Measurements from ENCODE around the gene DUSP11. TPM values are rescaled to one million over a fixed set of nuclear protein-coding genes. Genes with fewer than 3 reads are reported as not detected.

Gene DUSP11
- total RNA-seq, 4 donors from 2014 or later: 23.7 to 40.1 (median 31.6) TPM

DNA sequence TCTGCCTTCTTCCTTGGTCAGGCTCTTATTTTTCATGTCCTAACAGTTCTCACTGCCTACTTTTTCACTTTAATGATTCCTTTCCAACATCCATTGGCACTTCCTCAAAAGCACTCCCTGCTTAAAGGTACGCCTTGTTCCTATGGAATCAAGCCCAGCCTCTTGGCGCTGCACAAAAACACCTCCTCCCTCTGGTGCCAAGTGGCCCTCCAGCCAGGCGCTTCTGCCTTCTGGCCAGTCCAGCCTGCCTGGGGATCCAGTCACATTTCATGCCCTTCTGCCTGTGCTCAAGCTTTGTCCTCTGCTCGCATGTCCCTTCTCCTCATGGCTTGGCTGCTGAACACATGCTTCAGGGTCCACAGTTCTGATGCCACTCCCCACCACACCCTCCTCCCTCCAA is 49.1 kb downstream of the DUSP11 start:
- no peak for TF ChIP-seq CTCF (IDR thresholded peaks at IDR 0.05; ENCODE audit: low read depth)

GRCh38 chr2:73728711-73729110 is 51.2 kb downstream of the DUSP11 start:
- TF ChIP-seq CTCF (IDR thresholded peaks at IDR 0.05; ENCODE audit: low read depth): no peak

GRCh38 chr2:73728043-73728442 is 51.9 kb downstream of the DUSP11 start:
- no peak for TF ChIP-seq CTCF (IDR thresholded peaks at IDR 0.05; ENCODE audit: low read depth)

DNA sequence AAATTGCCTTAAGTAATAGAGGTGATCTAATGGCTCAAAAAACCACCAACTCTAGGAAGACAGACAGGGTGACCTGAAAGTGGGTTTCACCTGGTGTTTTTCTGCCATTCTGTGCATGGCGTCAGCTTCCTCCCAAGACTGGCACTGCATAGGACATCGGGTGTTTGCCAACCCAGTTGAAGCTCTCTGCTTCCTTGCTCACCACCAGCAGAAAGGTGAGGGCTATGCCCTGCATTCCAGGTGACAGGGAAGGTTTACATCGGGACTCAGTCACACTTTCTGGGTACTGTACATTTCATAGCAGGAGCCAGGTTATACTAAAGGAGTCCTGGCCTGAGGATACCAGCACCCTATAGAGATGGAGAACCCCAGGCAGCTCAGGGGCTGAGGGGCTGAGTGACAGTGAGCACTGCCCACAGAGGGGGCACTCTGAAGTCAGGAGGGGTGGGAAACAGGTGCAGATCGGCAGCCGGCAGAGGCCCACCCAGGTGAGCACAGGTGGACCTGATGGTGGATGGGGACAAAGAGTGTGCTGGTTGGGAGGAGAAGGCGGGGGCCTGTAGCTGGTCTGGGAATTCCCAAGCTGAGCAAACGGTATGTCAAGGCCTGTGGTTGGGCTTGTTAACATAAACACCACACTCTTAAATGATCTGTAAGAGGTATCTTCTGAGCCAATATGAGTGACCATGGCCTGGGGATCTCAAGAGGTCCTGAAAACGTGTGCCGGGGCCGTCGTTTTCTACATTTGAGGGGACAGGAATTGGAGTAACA is 60.9 kb downstream of the DUSP11 start:
- TF ChIP-seq CTCF (IDR thresholded peaks at IDR 0.05; ENCODE audit: low read depth): no peak

DNA sequence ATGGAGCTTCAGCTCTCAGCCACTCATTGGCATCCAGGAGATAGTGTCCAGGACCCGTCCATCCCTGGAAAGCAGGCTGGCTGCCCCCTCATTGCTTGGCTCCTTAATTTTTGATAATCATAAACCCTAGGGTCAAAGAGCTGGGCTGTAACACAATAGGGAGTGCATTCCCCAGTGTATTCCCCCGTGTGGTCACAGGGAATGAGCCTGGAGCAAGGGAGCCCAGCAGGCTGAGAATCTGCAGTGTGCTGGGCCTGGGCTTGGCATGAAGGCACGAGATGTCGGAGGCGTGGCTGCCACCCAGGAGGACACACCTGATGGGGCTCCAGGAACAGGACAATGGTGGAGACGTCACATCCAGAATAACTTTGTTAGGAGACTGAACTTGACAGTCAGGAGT is 61.5 kb downstream of the DUSP11 start:
- no peak for TF ChIP-seq CTCF (IDR thresholded peaks at IDR 0.05; ENCODE audit: low read depth)

DNA sequence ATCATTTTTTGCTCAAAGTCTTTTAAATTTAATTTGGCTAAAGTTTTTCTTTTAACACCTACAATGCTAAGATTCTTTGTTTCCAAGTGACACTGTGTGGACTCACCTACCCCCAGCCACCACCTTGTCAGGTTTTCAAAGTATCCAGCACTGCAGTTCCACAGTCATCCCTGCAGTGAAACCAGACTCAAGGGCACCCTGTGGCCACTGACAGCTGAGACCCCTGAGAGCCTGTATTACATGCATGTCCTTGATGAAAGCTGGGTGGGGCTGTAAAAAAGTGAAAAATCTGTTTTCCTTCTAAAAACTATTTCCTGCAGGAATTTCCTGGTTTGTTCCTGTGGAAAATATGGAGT is 62.7 kb downstream of the DUSP11 start:
- TF ChIP-seq CTCF (IDR thresholded peaks at IDR 0.05; ENCODE audit: low read depth): no peak

GRCh38 chr2:73716543-73717250 is 63.2 kb downstream of the DUSP11 start:
- no peak for TF ChIP-seq CTCF (IDR thresholded peaks at IDR 0.05; ENCODE audit: low read depth)

Measured in subcutaneous adipose tissue (tissue), 4 donors.